HG03439 (cell line): ENCODE results near the gene EPB41L5.
"Not testable (repeated sequence)": the region's sequence is repeated elsewhere in the genome, so short reads cannot be mapped to it uniquely, and the experiment has no call there.

ENCODE experiments used
- ATAC-seq: cut with Tn5 transposase; IDR thresholded peaks from one replicate; pipeline ENCODE4 v1.9.1; 2021; ENCODE audit warnings: mild to moderate bottlenecking, moderate library complexity; ENCODE audit not compliant: unreplicated experiment

Gene EPB41L5

GRCh38 chr2:120192280-120192679 is 179.4 kb downstream of the EPB41L5 start:
- no peak for ATAC-seq

DNA sequence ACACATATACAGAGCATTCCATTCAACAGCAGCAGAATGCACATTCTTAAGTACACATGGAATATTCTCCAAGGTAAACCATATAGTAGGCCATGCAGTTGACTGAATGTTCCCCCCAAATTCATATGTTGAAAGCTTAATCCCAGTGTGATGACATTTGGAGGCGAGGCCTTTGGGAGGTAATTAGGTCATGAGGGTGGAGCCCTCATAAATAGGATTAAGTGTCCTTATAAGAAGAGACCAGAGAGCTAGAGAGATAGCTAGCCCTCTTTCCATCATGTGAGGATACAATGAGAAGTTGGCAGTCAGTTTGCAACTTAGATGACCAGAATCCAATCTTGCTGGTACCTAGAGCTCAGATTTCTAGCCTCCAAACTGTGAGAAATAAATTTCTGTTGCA is 182.7 kb downstream of the EPB41L5 start:
- ATAC-seq: no peak

DNA sequence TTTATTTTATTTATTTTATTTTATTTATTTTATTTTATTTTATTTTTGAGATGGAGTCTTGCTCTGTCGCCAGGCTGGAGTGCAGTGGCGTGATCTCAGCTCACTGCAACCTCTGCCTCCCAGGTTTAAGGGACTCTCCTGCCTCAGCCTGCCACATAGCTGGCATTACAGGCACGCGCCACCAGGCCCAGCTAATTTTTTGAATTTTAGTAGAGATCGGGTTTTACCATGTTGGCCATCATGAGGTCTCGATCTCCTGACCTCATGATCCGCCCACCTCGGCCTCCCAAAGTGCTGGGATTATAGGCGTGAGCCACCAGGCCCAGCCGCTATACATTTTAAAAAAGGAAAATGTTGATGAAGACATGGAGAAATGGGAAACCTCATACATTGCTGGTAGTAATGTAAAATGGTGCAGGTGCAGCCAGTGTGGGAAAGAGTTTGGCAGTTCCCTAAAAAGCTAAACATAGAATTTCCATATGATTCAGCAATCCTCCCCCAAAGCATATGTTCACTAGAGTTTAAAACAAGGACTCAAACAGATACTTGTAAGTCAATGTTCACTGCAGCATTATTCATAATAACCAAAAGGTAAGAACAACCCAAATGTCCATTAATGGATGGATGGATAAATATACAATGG is 187.1 kb downstream of the EPB41L5 start:
- not testable (repeated sequence) for ATAC-seq

DNA sequence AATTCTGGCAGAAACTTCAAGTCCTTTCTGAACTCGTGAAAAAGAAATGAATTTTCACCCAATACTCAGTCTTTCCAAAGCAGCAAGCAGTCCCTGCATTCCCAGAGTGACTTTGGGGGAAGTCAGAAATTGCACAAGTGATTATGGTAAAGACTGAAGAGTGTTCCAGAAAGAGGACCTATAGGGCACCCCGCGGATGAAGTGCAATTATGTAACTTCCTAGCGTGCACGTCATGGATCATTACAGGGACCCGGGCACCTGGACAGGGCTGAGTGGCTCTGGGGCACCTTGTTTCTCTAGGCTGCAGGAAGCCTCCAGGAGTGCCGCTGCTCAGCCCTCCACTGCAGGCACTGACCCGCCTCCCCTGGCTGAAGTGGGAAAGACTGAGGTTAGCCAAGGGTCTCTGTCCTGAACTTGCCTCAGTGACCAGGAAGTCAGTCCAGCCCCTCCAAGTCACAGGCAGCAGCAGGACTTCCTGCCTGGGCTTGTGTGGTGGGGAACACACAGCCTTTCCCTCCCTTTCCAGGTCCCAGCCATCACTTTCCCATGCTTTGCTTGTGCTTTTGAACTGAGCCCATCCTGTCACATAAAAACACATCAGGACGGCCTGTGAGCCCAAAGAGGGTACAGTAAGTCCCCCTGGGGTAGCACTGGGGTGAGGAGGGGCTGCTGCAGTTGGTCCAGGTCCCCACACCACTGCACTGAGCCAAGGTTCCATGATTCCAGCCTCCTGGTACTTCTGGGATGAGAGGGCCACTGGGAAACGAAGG is 190.6 kb downstream of the EPB41L5 start:
- no peak for ATAC-seq

DNA sequence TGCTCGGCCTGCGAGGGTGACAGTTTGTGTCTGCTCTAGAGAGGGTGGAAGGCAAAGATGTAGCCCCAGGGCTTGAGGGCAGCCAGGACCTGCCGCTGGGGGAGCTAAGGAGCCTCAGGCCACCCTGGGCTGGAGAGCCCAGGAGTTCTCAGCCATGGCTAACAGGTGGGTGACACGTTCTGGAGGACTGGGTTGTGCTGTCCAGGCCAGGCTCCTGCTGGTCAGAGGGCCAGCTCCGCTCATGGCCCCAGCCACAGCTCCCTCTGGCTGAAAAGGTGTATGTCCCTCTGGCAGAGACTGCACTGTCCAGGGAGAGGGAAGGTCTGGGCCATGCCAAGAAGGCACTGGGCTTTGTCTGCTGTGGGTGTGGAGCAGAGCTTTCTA is 191.1 kb downstream of the EPB41L5 start:
- no peak for ATAC-seq

DNA sequence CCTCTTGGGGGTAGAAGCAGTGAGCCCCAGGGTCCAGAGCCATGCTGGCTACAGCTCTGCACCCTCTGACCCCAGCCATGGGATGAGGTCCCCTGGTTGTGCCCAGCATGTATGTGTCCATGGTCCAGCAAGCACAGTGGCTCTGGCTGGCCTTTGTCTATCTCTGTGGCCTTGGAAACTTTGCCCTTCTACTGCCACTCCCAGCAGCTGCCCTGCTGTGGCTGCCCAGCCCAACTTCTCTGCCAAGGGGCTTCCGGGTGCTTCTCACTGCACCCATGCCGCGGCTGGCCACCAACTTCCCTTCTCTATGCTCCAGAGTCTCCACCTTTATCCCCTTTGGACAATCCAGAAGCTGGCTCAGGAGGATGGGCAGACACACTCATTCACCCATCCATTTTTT is 191.5 kb downstream of the EPB41L5 start:
- ATAC-seq: no peak

DNA sequence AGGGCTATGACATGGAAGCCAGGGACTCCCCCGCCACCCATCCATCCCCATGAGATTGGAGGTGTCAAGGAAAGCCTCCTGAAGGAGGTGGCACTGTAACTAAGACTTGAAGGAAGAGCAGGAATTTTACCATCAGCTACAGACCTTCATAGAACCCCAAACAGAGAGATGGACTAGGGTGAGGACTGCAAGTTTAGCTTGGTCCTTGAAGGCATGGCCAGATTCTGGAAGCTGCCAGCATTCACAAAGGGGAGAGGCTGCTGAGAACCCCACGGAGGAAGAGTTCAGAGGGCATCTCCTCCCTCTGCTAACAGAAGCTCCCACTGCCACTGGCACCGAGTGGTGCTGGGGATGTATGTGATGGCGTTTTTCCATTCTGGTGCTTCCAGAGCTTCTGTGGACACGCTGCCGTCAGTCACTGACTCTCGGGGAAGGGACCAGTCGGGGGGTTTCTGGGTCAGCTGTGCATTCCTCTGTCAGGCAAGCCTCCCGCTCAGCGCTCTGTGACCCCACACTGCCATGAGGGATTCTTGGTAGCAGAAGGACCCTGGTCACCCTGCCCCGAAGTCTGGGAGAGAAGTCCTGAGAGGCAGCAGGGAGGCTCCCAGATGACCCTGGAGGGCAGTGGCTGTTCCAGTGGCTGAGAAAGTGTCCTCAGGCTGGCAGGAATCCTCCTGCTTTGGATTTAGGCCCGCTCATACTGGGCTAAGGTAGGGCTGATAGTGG is 192.2 kb downstream of the EPB41L5 start:
- ATAC-seq: no peak

DNA sequence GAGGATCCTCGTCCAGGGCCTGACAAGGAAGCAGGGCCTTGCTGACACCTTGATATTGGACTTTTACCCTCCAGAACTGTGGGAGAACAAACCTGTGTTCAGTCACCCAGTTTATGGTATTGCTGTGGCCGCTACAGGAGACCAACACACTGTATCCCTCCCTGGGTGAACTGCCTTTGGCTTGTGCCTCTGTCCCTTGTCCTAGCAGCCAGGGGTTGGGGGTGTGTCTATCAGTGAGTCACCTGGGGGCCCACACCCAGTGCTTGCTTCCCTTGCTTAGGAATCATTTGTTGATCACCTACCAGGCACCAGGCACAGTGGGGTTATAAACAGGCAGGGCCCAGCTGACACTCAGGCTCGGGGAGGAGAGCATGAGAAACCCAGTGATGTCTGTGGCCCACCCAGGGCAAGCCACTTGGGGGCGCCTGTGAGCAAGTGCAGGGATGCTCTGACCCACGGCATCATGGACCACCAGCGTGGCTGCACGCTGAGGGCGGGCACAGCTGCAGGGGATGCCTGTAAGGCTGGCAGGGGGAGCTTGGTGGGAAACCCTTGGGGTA is 193.2 kb downstream of the EPB41L5 start:
- no peak for ATAC-seq

DNA sequence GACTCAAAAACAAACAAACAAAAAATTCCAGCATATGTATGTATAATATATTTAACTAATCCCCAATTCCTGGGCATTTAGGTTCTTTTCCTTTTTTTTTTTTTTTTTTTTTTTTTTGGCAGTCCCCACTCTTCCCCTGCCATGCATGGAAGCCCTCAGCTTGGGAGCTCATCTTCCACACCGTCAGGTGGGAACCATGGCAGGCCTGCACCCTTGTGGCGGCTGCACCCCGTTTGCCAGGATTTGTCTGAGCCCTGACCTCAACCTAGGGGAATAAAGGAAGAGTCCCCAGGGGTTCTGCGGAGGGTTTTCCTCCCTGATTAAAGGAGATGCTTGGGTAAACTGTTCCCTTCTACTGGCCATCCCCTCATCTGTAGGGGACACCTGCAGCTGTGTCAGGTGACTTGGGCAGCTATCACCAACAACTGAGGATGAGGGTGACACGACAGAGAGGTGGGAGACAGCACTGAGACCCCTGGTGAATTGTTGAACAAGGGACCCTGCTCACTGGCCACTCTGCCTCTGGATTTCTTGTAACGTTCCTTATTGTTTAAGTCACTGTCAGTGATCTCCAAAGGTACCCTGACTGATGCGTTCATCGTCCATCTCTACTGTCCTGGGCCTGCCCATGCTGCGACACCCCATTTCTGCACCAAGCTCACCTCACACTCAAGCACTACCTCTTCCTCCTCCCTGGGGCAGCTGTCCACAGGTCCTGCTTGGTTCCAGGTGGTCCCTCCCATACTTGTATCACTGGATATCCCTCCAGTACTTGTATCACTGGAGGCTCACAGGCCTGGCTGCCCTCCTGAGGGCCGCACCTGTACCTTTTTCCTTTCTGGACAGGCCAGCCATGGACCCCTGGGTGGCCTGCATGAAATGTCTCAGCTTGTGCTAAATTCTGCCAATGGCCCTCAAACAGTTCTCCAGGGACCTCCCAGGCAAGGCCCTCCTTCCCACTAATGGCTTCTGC is 195.8 kb downstream of the EPB41L5 start:
- ATAC-seq: no peak

GRCh38 chr2:120209427-120210269 is 196.8 kb downstream of the EPB41L5 start:
- ATAC-seq: no peak

DNA sequence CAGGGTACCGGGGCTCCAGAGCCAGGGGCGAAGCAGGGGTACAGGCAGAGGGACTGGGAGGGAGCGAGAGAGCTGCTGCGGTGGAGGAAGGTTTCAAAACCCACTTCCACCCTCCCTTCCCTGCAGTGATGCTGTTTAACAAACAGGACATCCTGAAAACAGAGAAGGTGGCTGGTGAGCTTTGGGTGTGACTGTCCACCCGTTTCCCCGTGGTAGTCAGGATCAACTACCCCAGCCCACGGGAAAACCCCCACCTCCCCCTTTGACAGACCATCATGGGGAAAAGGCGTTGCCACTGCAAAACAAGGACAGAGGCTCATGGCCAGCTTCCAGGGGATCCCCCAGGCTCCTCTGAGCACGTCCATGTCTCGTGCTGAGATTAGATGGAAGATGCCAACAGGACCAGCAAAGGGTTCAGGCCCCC is 197.4 kb downstream of the EPB41L5 start:
- no peak for ATAC-seq

- ATAC-seq: no peak
These were observed 205.3 kb downstream of the EPB41L5 start for GRCh38 chr2:120218181-120218580.

DNA sequence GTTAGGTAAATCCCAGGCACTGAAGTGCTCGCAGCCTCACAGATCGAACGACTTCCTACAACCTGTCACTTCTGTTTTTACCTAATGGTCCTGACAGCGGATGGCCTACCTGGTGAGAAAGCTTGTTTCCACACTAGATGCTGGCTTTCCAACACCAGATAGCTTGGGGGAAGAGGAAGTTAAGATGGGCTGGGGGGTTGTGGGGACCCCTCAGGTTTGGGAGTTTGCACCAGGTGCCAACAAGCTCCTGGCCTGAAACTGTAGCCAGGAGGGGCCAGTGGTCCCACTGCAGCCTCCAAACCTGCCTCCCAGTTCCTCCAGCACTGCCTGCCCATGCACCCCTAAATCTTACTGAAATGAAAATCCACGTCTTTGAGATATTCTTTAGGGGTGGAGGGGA is 206.4 kb downstream of the EPB41L5 start:
- ATAC-seq: no peak

DNA sequence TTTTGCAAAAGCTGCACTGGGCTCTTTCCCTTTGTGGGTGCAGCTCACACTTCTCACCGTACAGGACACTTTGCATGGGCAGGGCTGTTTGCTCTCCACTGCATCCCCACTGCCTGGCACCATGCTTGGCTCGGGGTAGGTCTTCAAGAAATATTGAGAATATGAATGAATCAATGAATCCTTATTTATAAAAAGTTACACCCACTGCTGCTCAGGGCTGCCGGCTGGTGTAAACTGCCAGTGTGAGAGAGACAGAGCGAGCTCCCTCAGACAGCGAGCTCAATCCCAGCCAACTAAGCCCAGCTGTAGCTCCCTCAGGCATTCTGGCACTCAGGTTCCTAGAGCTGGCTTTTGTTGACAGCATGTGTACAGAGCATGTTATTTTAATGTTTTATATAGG is 206.9 kb downstream of the EPB41L5 start:
- ATAC-seq: no peak

DNA sequence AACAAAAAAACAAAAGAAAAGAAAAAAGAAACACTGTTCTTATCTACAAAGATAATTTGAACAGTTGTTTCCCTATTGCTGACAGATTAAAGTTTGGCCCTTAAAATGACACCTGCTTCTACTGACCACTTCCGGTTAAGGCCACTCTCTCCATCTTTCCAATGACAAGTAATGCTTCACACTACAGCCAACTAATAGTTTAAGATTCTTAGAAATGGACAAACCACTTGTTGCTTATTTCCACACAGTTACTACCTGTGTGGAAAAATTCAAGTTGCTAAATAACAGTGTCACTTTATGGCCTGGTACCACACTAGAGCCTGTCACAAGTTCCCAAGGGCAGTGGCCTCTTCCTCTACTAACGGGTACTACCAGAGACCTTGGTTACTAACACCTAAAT is 207.9 kb downstream of the EPB41L5 start:
- ATAC-seq: no peak

GRCh38 chr2:120221616-120222015 is 208.7 kb downstream of the EPB41L5 start:
- ATAC-seq: no peak

GRCh38 chr2:120222186-120223033 is 209.5 kb downstream of the EPB41L5 start:
- ATAC-seq: no peak

GRCh38 chr2:120223034-120223912 is 210.4 kb downstream of the EPB41L5 start, which contains the start of gene TMEM185B:
Gene TMEM185B, minus strand, starts transcription at chr2:120223400. Its CDS starts 424 bp downstream, at chr2:120222976.
- ATAC-seq: peak; percentile 93
